ENCODE data around the gene FAM184B.

FAM184B gene

DNA sequence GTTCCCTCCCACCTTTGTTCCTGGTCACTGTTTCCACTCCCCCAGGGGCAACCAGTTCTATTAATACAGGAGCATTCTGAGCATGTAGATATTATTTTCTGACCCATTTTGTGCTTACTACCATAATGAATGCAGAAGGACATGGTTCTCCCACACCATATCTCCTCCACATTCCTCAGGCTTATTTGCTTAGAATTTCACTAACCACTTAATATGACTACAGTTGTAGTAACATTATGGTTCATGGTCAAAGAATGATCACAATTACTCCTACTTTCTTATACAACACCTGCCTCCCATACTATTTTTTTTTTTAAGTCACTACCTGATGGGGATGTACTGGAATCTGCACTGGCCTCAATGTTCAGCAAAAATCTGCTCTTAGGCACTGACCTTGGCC, 7.5 kb upstream of the FAM184B start:
- DNase-seq (ENCODE audit: low spot score in 2 of 2): no peak
- Mint-ChIP-seq H3K4me3 (no peak overlapping the region), H3K27ac (no peak overlapping the region), H3K36me3 (peaks cover 6% of the 10 kb centered on the region), H3K4me1 (no peaks in the 10 kb centered on the region), H3K9me3 (no peaks in the 10 kb centered on the region)
- ATAC-seq: no peak

- no peak overlapping the region for H3K4me3 Mint-ChIP-seq
- no peaks in the 10 kb centered on the region for H3K36me3 Mint-ChIP-seq
- no peaks in the 10 kb centered on the region for H3K4me1 Mint-ChIP-seq
- ATAC-seq (no peak), DNase-seq (ENCODE audit: low spot score in 2 of 2) (no peak)
- no peaks in the 10 kb centered on the region for H3K9me3 Mint-ChIP-seq
- H3K27ac Mint-ChIP-seq: no peak overlapping the region
These were observed 5.9 kb upstream of the FAM184B start for GRCh38 chr4:17787315-17787714.

- ATAC-seq (no peak), DNase-seq (ENCODE audit: low spot score in 2 of 2) (no peak)
- Mint-ChIP-seq H3K4me3 (no peak overlapping the region), H3K4me1 (peaks cover 7% of the 10 kb centered on the region), H3K27ac (no peak overlapping the region), H3K36me3 (no peaks in the 10 kb centered on the region), H3K9me3 (no peaks in the 10 kb centered on the region)
These were observed 5.1 kb upstream of the FAM184B start for GRCh38 chr4:17786567-17786966.

- no peak overlapping the region for H3K4me3 Mint-ChIP-seq
- no peak for DNase-seq (ENCODE audit: low spot score in 2 of 2)
- ATAC-seq: no peak
- no peak overlapping the region for H3K27ac Mint-ChIP-seq
- peaks cover 10% of the 10 kb centered on the region for H3K4me1 Mint-ChIP-seq
- no peaks in the 10 kb centered on the region for H3K36me3 Mint-ChIP-seq
- H3K9me3 Mint-ChIP-seq: no peaks in the 10 kb centered on the region
These were observed 4.4 kb upstream of the FAM184B start for GRCh38 chr4:17785858-17786257.

GRCh38 chr4:17780501-17781299, 721 bp downstream of the FAM184B start:
- Mint-ChIP-seq H3K4me1 (peaks cover 10% of the 10 kb centered on the region), H3K27ac (no peak overlapping the region), H3K4me3 (no peak overlapping the region), H3K9me3 (no peaks in the 10 kb centered on the region), H3K36me3 (no peaks in the 10 kb centered on the region)
- ATAC-seq: no peak
- DNase-seq (ENCODE audit: low spot score in 2 of 2): no peak

GRCh38 chr4:17778431-17778830, 3.0 kb downstream of the FAM184B start:
- ATAC-seq (no peak), DNase-seq (ENCODE audit: low spot score in 2 of 2) (no peak)
- Mint-ChIP-seq H3K4me1 (peaks cover 10% of the 10 kb centered on the region), H3K36me3 (no peaks in the 10 kb centered on the region), H3K9me3 (no peaks in the 10 kb centered on the region), H3K27ac (no peak overlapping the region), H3K4me3 (no peak overlapping the region)

DNA sequence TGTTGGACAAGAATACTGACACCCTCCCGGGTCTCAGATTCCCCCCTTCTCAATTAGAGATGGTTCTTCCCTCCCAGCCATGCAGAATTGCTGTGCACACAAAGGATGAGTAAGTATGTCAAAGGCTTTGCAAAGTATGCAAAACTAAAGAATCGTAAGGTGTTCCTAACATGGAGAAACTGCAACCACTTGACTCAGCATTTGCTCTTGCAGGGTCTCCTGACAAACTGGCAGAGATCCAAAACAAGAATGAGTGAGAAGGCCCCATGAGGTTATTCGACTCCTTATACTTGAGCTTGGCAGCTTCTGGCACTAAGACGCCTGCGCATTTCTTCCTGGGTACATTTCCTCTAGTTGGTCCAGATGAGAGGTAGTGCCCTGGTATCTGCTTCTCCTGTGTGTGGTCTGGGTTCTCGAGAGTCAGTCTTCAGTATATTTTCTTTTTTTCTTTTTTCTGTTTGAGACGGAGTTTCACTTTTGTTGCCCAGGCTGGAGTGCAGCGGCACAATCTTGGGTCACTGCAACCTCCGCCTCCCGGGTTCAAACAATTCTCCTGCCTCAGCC, 8.2 kb downstream of the FAM184B start:
- no peak for ATAC-seq

GRCh38 chr4:17771284-17771908, 10.0 kb downstream of the FAM184B start:
- no peak overlapping the region for H3K4me3 Mint-ChIP-seq
- no peak overlapping the region for H3K27ac Mint-ChIP-seq
- no peaks in the 10 kb centered on the region for H3K9me3 Mint-ChIP-seq
- H3K36me3 Mint-ChIP-seq: no peaks in the 10 kb centered on the region
- DNase-seq (ENCODE audit: low spot score in 2 of 2) (no peak), ATAC-seq (no peak)
- no peaks in the 10 kb centered on the region for H3K4me1 Mint-ChIP-seq

More for the DNA sequence above, 8.2 kb downstream of the FAM184B start:
- Mint-ChIP-seq H3K36me3 (no peaks in the 10 kb centered on the region), H3K4me1 (no peaks in the 10 kb centered on the region), H3K27ac (no peak overlapping the region), H3K4me3 (no peak overlapping the region), H3K9me3 (no peaks in the 10 kb centered on the region)
- no peak for DNase-seq (ENCODE audit: low spot score in 2 of 2)

GRCh38 chr4:17770845-17771244, 10.6 kb downstream of the FAM184B start:
- H3K36me3 Mint-ChIP-seq: no peaks in the 10 kb centered on the region
- no peak for DNase-seq (ENCODE audit: low spot score in 2 of 2)
- H3K4me3 Mint-ChIP-seq: no peak overlapping the region
- peaks cover 2% of the 10 kb centered on the region for H3K4me1 Mint-ChIP-seq
- ATAC-seq: no peak
- H3K9me3 Mint-ChIP-seq: no peaks in the 10 kb centered on the region
- H3K27ac Mint-ChIP-seq: no peak overlapping the region

DNA sequence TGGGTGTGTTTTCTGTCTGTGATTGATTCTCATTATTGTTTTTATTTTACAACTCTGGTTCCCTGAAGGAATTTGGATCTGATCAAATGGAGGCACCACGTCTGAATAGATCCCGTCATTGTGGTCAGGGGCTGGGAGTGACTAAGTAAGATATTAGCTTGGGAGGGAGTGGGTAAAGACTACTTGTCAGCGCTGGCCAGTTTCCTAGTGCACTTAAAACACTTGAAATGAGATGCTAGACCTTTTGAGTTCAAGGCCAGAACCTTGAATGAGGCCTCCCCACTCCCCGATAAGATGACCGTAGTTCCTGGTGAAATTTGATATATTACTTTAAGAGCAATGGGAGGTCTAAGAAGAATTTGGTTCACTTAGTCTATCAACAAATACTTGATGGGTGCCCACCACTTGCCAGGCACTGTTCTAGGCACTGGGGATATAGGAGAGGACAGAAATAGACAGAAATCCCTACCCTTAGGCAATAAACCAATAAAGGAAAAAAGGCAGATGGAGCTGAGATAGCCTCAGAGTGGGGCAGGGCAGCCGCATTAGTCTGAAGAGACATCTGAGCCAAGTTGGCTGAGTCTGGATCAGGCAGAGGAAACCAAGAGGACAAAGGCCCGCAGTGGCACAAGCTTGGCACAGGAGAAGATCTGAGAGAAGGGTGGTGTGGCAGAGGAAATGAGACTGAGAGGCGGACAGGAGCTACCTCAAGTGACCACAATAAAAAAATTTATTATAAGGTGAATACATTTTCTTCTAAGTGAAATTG, 11.8 kb downstream of the FAM184B start:
- Mint-ChIP-seq H3K9me3 (no peaks in the 10 kb centered on the region), H3K27ac (no peak overlapping the region), H3K4me1 (peaks cover 7% of the 10 kb centered on the region), H3K36me3 (no peaks in the 10 kb centered on the region), H3K4me3 (no peak overlapping the region)
- no peak for ATAC-seq
- DNase-seq (ENCODE audit: low spot score in 2 of 2): no peak

GRCh38 chr4:17766826-17767458, 14.5 kb downstream of the FAM184B start:
- Mint-ChIP-seq H3K9me3 (no peaks in the 10 kb centered on the region), H3K27ac (no peak overlapping the region), H3K36me3 (no peaks in the 10 kb centered on the region), H3K4me3 (no peak overlapping the region), H3K4me1 (peaks cover 7% of the 10 kb centered on the region)
- ATAC-seq (no peak), DNase-seq (ENCODE audit: low spot score in 2 of 2) (no peak)

- no peak for ATAC-seq
- no peaks in the 10 kb centered on the region for H3K9me3 Mint-ChIP-seq
- H3K4me3 Mint-ChIP-seq: no peak overlapping the region
- no peaks in the 10 kb centered on the region for H3K36me3 Mint-ChIP-seq
- peaks cover 7% of the 10 kb centered on the region for H3K4me1 Mint-ChIP-seq
- DNase-seq (ENCODE audit: low spot score in 2 of 2): no peak
- no peak overlapping the region for H3K27ac Mint-ChIP-seq
These were observed 15.7 kb downstream of the FAM184B start for GRCh38 chr4:17765514-17766286.

DNA sequence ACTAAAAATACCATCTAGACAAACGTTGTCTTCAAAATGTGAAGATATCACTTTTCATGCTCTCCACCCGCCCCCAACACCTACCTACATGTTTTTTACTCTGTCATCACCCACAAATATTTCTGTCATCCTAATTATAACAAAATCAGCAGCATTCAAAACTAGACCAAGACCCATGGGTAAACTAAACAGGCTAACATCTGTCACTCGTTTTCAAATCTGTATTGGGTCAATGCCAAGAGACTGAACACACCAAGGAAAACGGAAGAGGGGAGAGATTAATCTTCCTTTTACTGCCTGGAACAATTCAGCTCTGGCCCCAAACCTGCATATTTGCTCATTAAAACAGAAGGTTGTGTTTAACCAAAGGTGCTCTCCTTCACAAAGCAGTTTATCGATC, 17.5 kb downstream of the FAM184B start:
- Mint-ChIP-seq H3K36me3 (no peaks in the 10 kb centered on the region), H3K4me1 (peaks cover 7% of the 10 kb centered on the region), H3K9me3 (no peaks in the 10 kb centered on the region), H3K27ac (no peak overlapping the region), H3K4me3 (no peak overlapping the region)
- ATAC-seq: no peak
- no peak for DNase-seq (ENCODE audit: low spot score in 2 of 2)

- Mint-ChIP-seq H3K9me3 (no peaks in the 10 kb centered on the region), H3K4me1 (peaks cover 7% of the 10 kb centered on the region), H3K4me3 (no peak overlapping the region), H3K27ac (no peak overlapping the region), H3K36me3 (no peaks in the 10 kb centered on the region)
- DNase-seq (ENCODE audit: low spot score in 2 of 2) (no peak), ATAC-seq (no peak)
These were observed 18.0 kb downstream of the FAM184B start for GRCh38 chr4:17763416-17763815.
